ENCODE data around the gene PLEKHH1. TPM values are rescaled to one million over a fixed set of nuclear protein-coding genes. Genes with fewer than 3 reads are reported as not detected.

Gene PLEKHH1
- total RNA-seq, 6 experiments from 2014 or later = 1.9 to 4.1 (median 3.0) TPM

DNA sequence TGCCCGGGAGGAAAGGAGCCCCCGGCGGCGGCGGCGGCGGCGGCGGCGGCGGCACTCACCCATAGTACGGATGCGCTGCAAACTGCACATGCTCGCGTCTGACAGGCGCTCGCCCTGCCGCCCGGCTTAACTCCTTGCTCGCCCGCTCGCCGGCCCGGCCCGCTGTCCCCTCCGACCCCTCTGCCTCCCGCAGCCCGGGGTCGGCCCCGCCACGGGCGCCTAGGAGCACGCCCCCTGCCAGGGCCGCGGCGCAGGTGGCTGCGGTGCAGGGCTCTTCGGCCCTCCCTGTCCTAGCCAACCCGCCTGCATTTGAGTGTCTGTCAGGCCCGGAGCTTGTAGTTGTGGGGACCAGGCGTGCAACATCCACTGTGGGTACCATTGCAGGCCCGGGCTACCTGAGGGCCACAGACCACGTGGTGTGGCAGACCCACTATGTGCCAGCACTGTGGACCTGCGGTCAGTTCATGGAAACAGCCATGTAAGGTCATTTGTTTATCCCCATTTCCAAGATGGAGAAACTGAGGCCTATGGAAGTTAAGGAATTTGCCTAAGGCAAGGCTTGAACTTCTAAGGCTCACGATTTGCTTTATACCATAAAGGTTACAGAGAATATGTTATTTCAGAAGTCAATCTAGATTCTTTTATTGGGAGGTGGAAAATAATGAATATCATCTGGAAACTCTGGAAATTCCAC, 17.6 kb upstream of the PLEKHH1 start:
- H3K9me3 ChIP-seq = no peaks in the 10 kb centered on the region
- DNase-seq = peak; percentile 41 to 61 (median 48)
- peak overlapping the region; percentile 84 to 96 (median 91) for H3K4me3 ChIP-seq
- H3K27me3 ChIP-seq = no peaks in the 10 kb centered on the region
- H3K4me1 ChIP-seq = peaks cover 0 to 8% (median 0%) of the 10 kb centered on the region in 4 donors
- intact Hi-C loops (cut with DNase I) = no loop called here
- no peaks in the 10 kb centered on the region for H3K36me3 ChIP-seq
- TF ChIP-seq, protein P1, sequence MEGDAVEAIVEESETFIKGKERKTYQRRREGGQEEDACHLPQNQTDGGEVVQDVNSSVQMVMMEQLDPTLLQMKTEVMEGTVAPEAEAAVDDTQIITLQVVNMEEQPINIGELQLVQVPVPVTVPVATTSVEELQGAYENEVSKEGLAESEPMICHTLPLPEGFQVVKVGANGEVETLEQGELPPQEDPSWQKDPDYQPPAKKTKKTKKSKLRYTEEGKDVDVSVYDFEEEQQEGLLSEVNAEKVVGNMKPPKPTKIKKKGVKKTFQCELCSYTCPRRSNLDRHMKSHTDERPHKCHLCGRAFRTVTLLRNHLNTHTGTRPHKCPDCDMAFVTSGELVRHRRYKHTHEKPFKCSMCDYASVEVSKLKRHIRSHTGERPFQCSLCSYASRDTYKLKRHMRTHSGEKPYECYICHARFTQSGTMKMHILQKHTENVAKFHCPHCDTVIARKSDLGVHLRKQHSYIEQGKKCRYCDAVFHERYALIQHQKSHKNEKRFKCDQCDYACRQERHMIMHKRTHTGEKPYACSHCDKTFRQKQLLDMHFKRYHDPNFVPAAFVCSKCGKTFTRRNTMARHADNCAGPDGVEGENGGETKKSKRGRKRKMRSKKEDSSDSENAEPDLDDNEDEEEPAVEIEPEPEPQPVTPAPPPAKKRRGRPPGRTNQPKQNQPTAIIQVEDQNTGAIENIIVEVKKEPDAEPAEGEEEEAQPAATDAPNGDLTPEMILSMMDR (IDR thresholded peaks at IDR 0.05) = no peak
- TF ChIP-seq POLR2A (IDR thresholded peaks at IDR 0.05) = no peak
- peak; percentile 24 to 55 (median 50) for ATAC-seq
- H3K27ac ChIP-seq = peak overlapping the region in 1 of 3 donors; percentile 53
- WGBS (ENCODE audit: insufficient coverage, low coverage, low lambda C conversion rate, missing lambda C conversion rate) = 87% methylated on average over 1 of the region's 45 CpGs

DNA sequence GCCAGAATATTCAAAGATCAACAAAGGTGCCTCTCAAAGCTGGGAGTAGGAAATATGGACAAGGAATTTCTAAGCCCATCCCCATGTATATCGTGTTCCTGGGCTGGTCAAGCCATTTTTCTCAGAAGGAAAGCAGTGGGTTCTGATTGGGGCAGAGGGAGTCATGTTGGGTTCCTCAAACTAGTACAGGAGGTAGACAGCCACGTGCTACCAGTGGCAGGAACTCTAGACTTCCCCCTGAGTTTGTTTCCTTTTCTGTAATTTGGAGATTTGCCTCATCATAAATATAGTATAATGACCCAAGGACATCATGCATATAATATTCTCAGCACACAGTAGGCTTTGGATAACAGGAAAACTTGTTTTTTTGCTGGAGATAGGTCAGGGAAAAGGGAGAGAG, 16.4 kb upstream of the PLEKHH1 start:
- H3K4me1 ChIP-seq = peaks cover 0 to 8% (median 0%) of the 10 kb centered on the region in 4 donors
- H3K4me3 ChIP-seq = no peak overlapping the region
- no peaks in the 10 kb centered on the region for H3K36me3 ChIP-seq
- no peaks in the 10 kb centered on the region for H3K9me3 ChIP-seq
- H3K27ac ChIP-seq = no peak overlapping the region
- TF ChIP-seq POLR2A (IDR thresholded peaks at IDR 0.05) = no peak
- TF ChIP-seq, protein P1 (IDR thresholded peaks at IDR 0.05) = no peak
- no peaks in the 10 kb centered on the region for H3K27me3 ChIP-seq
- peak in 2 of 4 donors; percentile 5 to 9 for ATAC-seq
- intact Hi-C loops (cut with DNase I) = no loop called here
- 31% methylated on average over 2 of the region's 2 CpGs for WGBS (ENCODE audit: insufficient coverage, low coverage, low lambda C conversion rate, missing lambda C conversion rate)
- DNase-seq = no peak

DNA sequence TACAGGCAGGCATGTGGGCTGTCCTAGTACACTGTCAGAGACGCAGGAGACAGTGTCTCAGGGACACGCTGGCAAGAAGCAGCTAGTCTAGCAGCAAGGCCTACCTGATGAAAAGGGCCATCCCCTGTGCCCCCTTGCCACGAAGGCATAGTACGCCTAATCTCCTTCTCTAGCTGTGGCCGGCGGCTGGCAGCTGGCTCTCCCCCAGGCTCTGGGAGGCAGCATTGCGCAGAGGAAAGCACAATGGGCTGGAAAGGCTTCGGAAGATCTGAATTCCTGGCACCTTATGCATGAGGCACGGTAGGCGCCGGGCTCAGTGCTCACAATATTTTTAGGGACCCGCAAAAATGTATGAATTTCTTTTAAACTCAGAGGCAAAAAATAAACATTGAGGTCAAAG, 16.0 kb upstream of the PLEKHH1 start:
- Histone ChIP-seq H3K4me1 (peaks cover 0 to 8% (median 0%) of the 10 kb centered on the region in 4 donors), H3K9me3 (no peaks in the 10 kb centered on the region), H3K27ac (no peak overlapping the region), H3K4me3 (no peak overlapping the region), H3K36me3 (no peaks in the 10 kb centered on the region), H3K27me3 (no peaks in the 10 kb centered on the region)
- 17% methylated on average over 9 of the region's 12 CpGs for WGBS (ENCODE audit: insufficient coverage, low coverage, low lambda C conversion rate, missing lambda C conversion rate)
- peak; percentile 51 to 61 (median 56) for DNase-seq
- peak; percentile 45 to 56 (median 56) for ATAC-seq
- intact Hi-C loops (cut with DNase I) = no loop called here
- no peak for TF ChIP-seq POLR2A (IDR thresholded peaks at IDR 0.05)
- TF ChIP-seq, protein P1 (IDR thresholded peaks at IDR 0.05) = peak in 2 of 4 donors; percentile 15 to 23

DNA sequence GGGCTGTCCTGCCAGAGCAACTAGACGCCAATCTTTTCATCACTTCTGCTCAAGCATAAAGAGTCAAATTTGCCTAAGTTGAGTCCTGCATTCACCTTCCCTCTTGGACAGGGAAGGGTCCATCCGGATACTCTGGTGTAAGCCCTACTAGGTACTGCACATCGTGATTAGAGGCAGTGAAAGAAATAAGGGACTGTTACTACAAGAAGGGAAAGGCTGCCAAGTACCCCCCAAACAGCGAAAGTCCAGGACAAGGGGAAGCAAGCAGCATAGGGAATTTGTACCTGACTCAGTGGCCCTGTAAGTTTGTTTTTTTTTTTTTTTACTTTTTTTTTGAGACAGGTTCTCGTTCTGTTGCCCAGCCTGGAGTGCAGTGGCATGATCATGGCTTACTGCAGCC, 13.7 kb upstream of the PLEKHH1 start:
- intact Hi-C loops (cut with DNase I) = no loop called here
- TF ChIP-seq, protein P1 (IDR thresholded peaks at IDR 0.05) = no peak
- WGBS (ENCODE audit: insufficient coverage, low coverage, low lambda C conversion rate, missing lambda C conversion rate) = 39% methylated on average over 3 of the region's 5 CpGs
- DNase-seq = no peak
- Histone ChIP-seq H3K27ac (no peak overlapping the region), H3K4me1 (peaks cover 0 to 4% (median 0%) of the 10 kb centered on the region in 4 donors), H3K9me3 (no peaks in the 10 kb centered on the region), H3K36me3 (no peaks in the 10 kb centered on the region), H3K27me3 (no peaks in the 10 kb centered on the region), H3K4me3 (no peak overlapping the region)
- ATAC-seq = no peak
